NCI-H226 (cell line): ENCODE measurements around the gene NOL3.

Experiments used
- DNase-seq: peaks from one replicate; pipeline ENCODE4 v3.0.0-alpha.2; 2015

The NOL3 gene

GRCh38 chr16:67207249-67208091 is 37.1 kb downstream of the NOL3 start:
- no peak for DNase-seq

DNA sequence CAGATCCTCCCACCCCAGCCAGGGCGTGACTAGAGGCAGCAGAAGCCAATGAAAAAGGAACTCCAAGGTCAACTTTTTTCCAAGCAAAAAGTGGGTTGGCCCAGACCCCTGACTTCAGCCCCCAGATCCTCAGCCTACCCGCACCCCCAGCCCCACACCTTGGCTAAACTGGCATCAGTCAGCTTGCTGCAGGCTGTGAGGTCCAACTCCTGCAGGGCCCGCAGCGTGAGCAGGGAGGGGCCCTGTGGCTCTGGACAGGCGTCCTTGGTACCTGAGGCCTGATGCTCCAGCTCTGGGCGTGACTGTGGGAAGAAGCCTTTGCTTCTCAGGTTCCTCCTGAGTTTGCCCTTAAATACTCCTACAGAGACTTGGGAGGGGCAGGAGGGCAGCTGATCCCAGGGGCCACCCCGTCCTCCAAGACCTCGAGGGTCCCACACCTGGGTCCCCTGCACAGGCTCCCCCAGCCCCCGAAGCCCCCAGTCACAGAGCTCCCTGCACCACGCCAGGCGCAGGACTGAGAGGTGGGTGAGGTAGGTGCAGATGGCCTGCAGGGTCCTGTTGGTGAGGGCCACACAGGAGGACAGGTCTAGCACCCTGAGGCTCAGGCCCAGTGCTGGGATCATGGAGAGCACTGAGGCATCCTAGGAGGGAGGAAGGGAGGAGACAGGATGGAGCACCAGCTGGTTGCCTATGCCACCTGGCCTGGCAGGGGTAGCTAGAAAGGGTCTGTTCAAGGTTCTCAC is 38.0 kb downstream of the NOL3 start:
- DNase-seq = no peak

- DNase-seq = no peak
Measured at GRCh38 chr16:67209565-67209964, 39.2 kb downstream of the NOL3 start.

DNA sequence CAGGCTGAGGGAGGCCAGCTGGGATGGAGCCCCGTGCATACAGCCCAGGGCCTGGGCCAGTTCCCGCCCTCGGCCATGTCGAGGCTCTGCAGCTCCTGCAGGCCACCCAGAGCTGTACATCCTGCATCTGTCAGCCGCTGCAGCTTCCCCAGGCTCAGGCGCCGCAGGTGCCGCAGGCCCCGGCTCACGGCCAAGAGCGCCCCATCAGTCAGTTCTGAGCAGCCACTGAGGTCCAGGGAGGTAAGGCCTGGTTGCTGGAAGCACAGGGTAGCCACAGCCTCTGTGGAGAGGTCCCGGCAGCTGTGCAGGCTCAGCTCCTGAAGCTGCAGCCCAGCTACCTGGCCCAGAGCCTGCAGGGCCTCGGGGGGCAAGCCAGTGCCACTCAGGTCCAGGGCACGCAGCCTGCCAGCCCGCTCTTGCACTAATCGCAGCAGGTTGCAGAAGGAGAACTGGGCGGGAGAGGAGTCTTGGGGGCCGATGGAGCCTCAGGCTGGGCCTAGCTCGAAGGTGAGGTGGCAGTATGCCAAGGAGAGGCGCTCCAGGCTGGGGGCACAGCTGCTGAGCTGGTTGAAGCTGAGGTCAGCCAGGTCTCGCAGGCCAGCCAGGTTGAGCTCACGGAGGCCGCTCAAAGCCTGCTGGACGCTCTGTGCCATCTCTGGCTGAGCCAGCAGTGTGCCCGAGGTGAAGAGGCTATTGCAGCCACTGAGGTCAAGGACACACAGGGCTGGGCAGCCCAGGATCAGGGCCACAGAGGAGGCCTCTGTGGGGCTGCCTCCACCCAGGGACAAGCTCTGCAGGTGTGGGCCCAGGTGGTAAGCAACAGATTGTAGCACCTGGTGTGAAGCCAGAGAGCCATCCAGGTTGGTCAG is 40.0 kb downstream of the NOL3 start:
- no peak for DNase-seq

GRCh38 chr16:67211674-67212073 is 41.3 kb downstream of the NOL3 start:
- no peak for DNase-seq

- no peak for DNase-seq
Measured at GRCh38 chr16:67212766-67213165, 42.4 kb downstream of the NOL3 start.

- no peak for DNase-seq
Measured at GRCh38 chr16:67213197-67214019, 43.1 kb downstream of the NOL3 start.

DNA sequence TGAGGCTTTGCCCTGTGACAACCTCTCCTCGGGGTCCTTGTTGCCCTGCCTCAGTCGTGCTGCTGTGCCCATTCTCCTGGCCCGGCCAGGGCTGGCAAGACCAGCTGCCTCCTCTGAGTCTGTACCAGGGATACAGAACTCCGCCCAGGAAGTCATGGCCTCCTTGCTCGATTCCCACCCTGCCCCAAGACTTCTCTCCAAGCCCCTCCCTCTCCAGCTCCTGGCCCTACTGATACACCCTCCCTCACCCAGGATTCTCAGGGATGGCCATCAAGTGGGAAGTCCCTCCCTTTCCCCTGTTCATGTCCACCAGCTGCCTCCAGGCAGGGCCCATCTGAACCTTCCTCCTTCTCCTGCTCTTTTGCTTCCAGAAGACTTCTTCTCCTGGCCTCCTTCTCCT is 45.4 kb downstream of the NOL3 start:
- no peak for DNase-seq

DNA sequence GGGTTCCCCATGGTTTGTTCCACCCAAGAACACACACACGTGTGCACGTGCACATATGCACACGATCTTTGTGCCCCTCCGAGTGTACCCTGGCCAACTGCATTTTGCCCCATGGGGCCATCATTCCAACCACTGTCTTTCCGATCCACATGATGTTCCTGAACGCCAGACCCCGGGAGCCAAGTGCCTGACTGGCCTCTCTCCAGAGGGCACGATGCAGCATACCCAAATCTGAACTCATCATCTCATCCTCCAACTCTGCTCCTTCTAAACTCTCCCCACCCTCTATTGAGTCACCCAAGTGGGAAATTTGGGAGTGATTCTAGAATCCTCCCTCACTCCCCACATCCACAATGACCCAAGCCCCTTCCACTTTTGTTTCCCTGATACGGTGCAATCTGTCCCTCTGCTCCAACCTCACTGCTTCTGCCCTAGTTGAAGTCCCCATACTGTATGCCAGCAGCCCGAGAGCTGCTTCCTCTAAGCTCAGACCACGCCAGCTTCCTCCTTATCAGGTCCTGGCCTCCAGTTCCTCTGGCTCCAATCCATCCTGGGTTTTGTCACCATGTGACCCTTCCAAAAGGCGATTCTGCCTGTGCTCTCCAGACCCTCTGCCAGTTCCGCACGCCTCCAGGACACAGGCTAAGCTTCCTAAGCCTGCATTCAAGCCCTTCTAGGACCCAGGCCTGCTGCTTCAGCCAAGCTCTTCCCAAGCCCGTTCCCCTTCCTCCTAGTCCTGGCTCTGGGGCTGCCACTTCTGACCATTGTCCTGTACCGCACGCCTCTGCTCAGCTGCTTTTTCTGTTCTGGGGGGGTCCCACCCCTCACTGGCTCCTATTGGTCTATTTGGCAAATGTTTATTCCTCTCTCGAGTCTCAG is 46.5 kb downstream of the NOL3 start:
- DNase-seq = no peak

DNA sequence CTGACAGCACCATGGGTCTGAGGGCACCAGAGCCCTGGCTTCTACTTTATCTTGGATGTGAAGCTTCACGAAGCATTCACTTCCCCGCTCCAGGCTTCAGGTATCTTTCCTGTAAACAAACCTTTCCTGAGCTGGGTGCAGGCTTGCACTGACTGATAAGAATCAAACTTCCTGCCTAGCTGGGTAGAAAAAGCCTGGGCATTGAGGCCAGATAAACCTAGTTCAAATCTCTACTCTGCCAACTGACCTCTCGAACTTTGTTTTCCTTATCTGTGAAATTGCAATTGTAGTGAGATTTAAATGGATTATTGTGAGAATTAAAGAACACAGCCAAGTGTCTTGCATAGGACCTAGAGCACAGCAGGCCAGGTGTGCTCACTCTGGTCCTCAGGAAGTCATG is 53.7 kb downstream of the NOL3 start:
- DNase-seq = no peak
